GM12801 (cell line): ENCODE results near the gene HECTD3.

Experiments
- TF ChIP-seq, protein P1 (sequence below): IDR thresholded peaks from one replicate; pipeline ENCODE4 v1.5.1; 2011; ENCODE audit warnings: control low read depth; ENCODE audit not compliant: insufficient read length; ENCODE audit errors: extremely low read depth

HECTD3 gene

DNA sequence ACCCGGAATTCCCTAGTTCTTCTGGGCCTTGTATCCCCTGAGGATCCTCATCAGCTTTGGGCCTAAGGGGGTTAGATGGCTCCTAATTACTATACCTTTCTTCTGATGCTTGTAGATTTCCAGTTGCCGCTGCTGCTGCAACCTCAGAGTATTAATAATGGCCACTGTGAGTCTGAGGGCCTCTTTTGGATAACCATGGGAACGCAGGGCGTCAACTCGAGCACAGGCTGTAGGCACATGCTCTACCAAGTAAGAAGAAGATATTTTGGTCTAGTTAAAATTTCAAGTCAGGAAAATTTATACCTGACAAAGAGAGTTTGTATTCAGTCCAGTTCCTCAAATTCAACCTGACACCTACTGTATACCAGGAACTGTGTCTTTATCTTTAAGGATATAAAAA lies 29.2 kb upstream of the HECTD3 start:
- TF ChIP-seq, protein P1, sequence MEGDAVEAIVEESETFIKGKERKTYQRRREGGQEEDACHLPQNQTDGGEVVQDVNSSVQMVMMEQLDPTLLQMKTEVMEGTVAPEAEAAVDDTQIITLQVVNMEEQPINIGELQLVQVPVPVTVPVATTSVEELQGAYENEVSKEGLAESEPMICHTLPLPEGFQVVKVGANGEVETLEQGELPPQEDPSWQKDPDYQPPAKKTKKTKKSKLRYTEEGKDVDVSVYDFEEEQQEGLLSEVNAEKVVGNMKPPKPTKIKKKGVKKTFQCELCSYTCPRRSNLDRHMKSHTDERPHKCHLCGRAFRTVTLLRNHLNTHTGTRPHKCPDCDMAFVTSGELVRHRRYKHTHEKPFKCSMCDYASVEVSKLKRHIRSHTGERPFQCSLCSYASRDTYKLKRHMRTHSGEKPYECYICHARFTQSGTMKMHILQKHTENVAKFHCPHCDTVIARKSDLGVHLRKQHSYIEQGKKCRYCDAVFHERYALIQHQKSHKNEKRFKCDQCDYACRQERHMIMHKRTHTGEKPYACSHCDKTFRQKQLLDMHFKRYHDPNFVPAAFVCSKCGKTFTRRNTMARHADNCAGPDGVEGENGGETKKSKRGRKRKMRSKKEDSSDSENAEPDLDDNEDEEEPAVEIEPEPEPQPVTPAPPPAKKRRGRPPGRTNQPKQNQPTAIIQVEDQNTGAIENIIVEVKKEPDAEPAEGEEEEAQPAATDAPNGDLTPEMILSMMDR: no peak

DNA sequence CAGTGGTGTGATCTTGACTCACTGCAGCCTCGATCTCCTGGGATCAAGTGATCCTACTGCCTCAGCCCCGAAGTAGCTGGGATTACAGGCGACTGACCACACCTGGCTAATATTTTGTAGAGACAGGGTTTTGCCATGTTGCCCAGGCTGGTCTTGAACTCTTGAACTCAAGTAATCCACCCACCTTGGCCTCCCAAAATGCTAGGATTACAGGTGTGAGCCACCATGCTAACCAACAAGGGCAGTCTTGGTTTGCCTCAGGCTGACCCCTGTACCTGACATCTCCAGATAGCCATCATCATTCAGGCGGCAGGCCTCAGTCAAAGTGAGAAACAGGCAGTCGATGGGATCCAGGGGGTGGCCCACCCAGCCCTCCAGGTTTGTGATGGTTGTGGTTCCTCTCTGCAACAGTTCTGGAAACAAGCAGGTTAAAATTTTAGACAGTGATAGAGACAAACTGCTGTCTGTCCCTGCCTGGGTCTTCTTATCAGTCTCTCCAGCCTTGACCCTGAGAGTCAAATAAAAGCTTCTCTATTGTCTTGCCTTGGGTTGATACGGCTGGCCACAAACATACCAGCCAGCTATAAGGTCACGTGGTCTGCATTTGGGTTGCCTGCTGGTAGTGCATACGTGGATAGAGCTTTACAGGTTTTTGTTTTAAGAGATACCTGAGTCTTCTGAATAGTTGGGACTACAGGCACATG lies 27.7 kb upstream of the HECTD3 start:
- TF ChIP-seq, protein P1: no peak

DNA sequence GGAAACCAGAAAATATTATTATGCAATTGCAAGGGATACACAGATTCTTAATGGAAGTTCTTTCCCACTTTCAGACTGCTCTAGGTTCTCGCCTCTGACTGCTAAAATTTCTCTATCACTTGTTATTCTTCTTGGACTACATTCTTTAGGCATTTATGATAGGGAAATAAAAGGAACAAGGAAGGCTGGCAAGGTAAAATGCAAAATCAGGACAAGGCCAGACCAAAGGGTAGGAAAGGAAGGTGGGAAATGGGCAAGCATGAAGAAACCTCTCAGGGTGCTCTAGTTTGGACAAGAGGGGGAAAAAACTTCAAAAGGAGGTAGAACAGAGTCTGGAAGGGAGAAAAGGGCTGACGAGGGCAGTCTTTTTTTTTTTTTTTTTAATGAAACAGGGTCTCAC lies 27.1 kb upstream of the HECTD3 start:
- TF ChIP-seq, protein P1: no peak

DNA sequence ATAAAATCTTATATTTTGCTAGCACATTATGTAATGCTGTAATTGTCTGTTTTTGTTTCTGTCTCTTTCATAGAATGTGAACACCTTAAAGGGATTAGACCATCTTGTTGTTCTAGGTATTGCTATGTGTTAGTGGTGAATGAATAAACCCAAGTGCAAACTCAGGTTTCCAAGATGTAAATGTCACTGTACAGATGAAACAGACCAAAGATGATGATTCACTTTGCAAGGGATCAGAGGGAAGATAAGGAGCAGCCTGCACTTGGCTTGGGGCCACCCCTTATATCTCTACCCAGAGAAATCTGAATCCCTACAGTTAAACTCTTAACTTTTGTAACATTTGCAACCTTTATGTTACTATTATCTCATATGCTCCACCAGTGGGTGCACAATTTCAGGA lies 26.3 kb upstream of the HECTD3 start:
- TF ChIP-seq, protein P1: no peak

DNA sequence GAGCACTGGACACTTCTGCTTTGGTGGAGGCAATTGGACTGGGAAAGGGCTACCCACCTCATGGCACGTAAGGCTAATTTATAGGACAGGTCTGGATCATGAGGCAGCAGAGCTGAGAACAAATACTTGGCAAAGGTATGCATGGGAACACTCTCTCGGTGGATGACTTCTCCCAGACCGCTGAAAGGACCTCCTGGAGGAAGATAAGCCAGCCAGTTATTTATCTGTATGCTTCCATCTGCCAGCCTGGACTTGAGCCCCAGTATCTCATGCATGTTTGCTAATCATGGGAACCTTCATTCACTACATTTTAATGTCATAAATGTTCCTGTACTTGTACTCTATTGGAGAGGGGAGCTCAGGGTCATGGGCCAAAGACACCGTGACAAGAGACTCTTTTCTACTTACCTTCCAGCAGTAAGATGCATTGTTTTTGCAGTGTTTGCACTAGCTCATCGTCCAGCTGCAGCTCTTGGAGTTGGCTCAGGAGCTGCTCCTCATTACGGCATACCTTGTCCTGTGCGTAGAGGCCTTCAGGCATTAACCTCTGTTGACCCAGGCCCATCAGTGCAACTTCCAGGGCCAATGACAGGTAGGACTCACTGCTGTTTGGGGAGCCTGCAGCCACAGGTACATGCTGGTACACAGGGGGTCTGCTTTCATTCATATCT lies 24.6 kb upstream of the HECTD3 start:
- TF ChIP-seq, protein P1: no peak

DNA sequence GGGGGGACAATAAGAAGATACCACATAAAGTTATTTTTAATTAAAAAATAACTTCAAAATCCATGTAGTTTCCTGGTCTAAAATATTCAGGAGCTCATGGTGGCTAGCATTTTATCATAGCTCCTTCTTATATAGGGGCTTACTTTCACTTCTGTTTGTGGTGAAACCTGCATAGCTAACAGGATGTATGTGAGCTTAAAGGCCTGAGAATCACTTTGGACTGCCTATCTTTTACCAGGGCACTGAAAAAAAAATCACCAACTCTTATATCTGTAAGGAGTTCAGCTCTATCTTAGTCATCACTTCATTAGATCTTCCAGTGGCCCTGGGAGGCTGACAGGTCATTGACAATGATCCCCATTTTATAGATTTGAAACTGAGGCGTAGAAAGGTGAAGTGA lies 22.2 kb upstream of the HECTD3 start:
- TF ChIP-seq, protein P1: no peak

DNA sequence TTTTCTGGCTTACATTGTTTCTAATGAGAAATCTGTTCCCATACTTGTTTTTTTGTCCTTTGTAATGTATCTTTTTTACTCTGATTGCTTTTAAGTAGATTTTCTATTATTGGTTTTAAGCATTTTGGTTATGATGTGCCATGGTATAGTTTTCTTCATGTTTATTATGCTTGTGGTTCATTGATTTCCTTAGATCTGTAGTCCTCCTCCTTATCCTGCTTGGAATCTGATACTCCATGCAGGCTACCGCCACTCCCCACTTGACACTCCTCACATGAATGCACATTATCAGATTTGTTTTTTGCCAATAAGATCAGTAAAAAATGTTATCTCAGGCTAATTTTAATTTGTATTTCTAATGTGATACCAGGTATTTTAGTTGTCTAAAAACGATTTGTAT lies 21.7 kb upstream of the HECTD3 start:
- TF ChIP-seq, protein P1: no peak
